Measurements from ENCODE around the gene MTERF4. TPM values are rescaled to one million over a fixed set of nuclear protein-coding genes. Genes with fewer than 3 reads are reported as not detected.

Gene MTERF4
- total and polyA plus RNA-seq, 10 of the 15 experiments (the other 5 are each of a cell fraction or from before 2014, with no cell fraction given), result 36.7 to 69.1 (median 45.5) TPM

GRCh38 chr2:241073166-241074064, 28.7 kb downstream of the MTERF4 start:
- 61% methylated on average over 24 of the region's 25 CpGs for WGBS (ENCODE audit: insufficient coverage, insufficient replicate concordance, low lambda C conversion rate, missing lambda C conversion rate)
- no peak overlapping the region for H3K27ac ChIP-seq (ENCODE audit: control insufficient read depth, insufficient read depth)
- ATAC-seq, result no peak
- no peak overlapping the region for H3K4me3 ChIP-seq
- intact Hi-C loops (cut with micrococcal nuclease; ENCODE audit: unreplicated experiment), result no loop called here
- no peaks in the 10 kb centered on the region for H4K20me1 ChIP-seq (ENCODE audit: control insufficient read depth, insufficient read depth)
- ChIA-PET CTCF (no interaction called here), SMC1A (ENCODE audit: uncharacterized antibody, unreplicated experiment) (no interaction called here), POLR2A (interaction anchor here (0.6 kb wide), 1 partner anchor 12 kb away, joined by 7 read pairs; no protein-coding TSS in a partner anchor), RAD21 (ENCODE audit: unreplicated experiment) (no interaction called here)
- no peaks in the 10 kb centered on the region; a peak in 1 of 4 replicates for H3K27me3 ChIP-seq (replicated peaks in 1 of 2; ENCODE audit: control insufficient read depth in 2 of 2, insufficient read depth in 2 of 2, low read length in 1 of 2)
- no peak for DNase-seq (ENCODE audit: low read depth, low spot score)
- in situ Hi-C loops (cut with MboI), result no loop called here
- no peak for FAIRE-seq
- no peaks in the 10 kb centered on the region for H3K9me3 ChIP-seq (replicated peaks; ENCODE audit: control insufficient read depth, insufficient read depth, low read length)
- H3K4me2 ChIP-seq (ENCODE audit: control insufficient read depth, insufficient read depth), result no peak overlapping the region
- TF ChIP-seq, protein P1, sequence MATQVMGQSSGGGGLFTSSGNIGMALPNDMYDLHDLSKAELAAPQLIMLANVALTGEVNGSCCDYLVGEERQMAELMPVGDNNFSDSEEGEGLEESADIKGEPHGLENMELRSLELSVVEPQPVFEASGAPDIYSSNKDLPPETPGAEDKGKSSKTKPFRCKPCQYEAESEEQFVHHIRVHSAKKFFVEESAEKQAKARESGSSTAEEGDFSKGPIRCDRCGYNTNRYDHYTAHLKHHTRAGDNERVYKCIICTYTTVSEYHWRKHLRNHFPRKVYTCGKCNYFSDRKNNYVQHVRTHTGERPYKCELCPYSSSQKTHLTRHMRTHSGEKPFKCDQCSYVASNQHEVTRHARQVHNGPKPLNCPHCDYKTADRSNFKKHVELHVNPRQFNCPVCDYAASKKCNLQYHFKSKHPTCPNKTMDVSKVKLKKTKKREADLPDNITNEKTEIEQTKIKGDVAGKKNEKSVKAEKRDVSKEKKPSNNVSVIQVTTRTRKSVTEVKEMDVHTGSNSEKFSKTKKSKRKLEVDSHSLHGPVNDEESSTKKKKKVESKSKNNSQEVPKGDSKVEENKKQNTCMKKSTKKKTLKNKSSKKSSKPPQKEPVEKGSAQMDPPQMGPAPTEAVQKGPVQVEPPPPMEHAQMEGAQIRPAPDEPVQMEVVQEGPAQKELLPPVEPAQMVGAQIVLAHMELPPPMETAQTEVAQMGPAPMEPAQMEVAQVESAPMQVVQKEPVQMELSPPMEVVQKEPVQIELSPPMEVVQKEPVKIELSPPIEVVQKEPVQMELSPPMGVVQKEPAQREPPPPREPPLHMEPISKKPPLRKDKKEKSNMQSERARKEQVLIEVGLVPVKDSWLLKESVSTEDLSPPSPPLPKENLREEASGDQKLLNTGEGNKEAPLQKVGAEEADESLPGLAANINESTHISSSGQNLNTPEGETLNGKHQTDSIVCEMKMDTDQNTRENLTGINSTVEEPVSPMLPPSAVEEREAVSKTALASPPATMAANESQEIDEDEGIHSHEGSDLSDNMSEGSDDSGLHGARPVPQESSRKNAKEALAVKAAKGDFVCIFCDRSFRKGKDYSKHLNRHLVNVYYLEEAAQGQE (IDR thresholded peaks at IDR 0.05; ENCODE audit: low read depth, low read length), result no peak
- TF ChIP-seq BHLHE40 (IDR thresholded peaks at IDR 0.05; ENCODE audit: borderline replicate concordance in 1 of 2, low read depth in 2 of 2, low read length in 1 of 2) (no peak), MEF2A (IDR thresholded peaks at IDR 0.05; ENCODE audit: insufficient read depth, low read depth, low read length) (no peak), NRF1 (conservative IDR thresholded peaks at IDR 0.05; ENCODE audit: low read depth, low read length) (no peak), CBX5 (IDR thresholded peaks at IDR 0.05; ENCODE audit: low read depth) (no peak), RCOR1 (conservative IDR thresholded peaks at IDR 0.05; ENCODE audit: low read depth, low read length) (no peak), MAX (IDR thresholded peaks at IDR 0.05; ENCODE audit: low read depth, low read length) (no peak), NKRF (conservative IDR thresholded peaks at IDR 0.05) (no peak), BMI1 (IDR thresholded peaks at IDR 0.05; ENCODE audit: borderline replicate concordance) (no peak), POU2F2 (IDR thresholded peaks at IDR 0.05; ENCODE audit: borderline replicate concordance, low read depth, low read length) (no peak), KDM1A (IDR thresholded peaks at IDR 0.05; ENCODE audit: borderline replicate concordance) (no peak)
- H3K4me1 ChIP-seq (ENCODE audit: control insufficient read depth, insufficient read depth, low read length), result no peaks in the 10 kb centered on the region
- no peaks in the 10 kb centered on the region for H3K79me2 ChIP-seq (ENCODE audit: control insufficient read depth, insufficient read depth, low read length)
- H2AFZ ChIP-seq (ENCODE audit: control insufficient read depth, low read depth, low read length), result no peak overlapping the region
- H3K36me3 ChIP-seq (ENCODE audit: control insufficient read depth in 2 of 2, insufficient read depth in 2 of 2, low read length in 1 of 2), result peaks cover 0 to 3% of the 10 kb centered on the region in 2 experiments; a peak in 1 of 4 replicates
- no TSS peak for BruUV-seq (replicated peaks)
- no peak overlapping the region for H3K9ac ChIP-seq (ENCODE audit: control insufficient read depth, insufficient read depth, low read length)
